Loucy (cell line): ENCODE measurements around the gene KEL.

Experiments used
- EZH2phosphoT487 ChIP-seq: fragments of 200-600 bp; IDR thresholded peaks from 2 replicates; pipeline ENCODE4 v1.6.1; 2018; ENCODE audit warnings: antibody characterized with exemption, mild to moderate bottlenecking, moderate library complexity, borderline replicate concordance
- TF ChIP-seq, protein P1 (sequence below): fragments of 200-600 bp; sonication (generic); conservative IDR thresholded peaks from 2 replicates; pipeline ENCODE4 v1.5.1; 2014; ENCODE audit warnings: mild to moderate bottlenecking, antibody characterized with exemption, low read length

- TF ChIP-seq, protein P1, sequence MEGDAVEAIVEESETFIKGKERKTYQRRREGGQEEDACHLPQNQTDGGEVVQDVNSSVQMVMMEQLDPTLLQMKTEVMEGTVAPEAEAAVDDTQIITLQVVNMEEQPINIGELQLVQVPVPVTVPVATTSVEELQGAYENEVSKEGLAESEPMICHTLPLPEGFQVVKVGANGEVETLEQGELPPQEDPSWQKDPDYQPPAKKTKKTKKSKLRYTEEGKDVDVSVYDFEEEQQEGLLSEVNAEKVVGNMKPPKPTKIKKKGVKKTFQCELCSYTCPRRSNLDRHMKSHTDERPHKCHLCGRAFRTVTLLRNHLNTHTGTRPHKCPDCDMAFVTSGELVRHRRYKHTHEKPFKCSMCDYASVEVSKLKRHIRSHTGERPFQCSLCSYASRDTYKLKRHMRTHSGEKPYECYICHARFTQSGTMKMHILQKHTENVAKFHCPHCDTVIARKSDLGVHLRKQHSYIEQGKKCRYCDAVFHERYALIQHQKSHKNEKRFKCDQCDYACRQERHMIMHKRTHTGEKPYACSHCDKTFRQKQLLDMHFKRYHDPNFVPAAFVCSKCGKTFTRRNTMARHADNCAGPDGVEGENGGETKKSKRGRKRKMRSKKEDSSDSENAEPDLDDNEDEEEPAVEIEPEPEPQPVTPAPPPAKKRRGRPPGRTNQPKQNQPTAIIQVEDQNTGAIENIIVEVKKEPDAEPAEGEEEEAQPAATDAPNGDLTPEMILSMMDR: no peak
- no peak for TF ChIP-seq EZH2phosphoT487
Measured at GRCh38 chr7:142901426-142902259, 60.5 kb downstream of the KEL start.
